ENCODE results near the gene PIP5K1B.

The PIP5K1B gene

GRCh38 chr9:68733021-68733405 is 28.0 kb downstream of the PIP5K1B start:
- H3K4me3 ChIP-seq (ENCODE audit: insufficient read length, low read depth) = no peak overlapping the region
- H3K4me1 ChIP-seq (ENCODE audit: insufficient read depth, insufficient read length) = no peaks in the 10 kb centered on the region
- no peaks in the 10 kb centered on the region for H3K27me3 ChIP-seq (ENCODE audit: insufficient read depth, insufficient read length)
- no peak overlapping the region for H3K9ac ChIP-seq (ENCODE audit: insufficient read length, low read depth)
- H3K9me3 ChIP-seq (ENCODE audit: insufficient read depth, low read length) = no peaks in the 10 kb centered on the region
- H3K36me3 ChIP-seq (ENCODE audit: insufficient read depth, insufficient read length, low read length) = no peaks in the 10 kb centered on the region
- TF ChIP-seq ZNF274 (IDR thresholded peaks at IDR 0.05; ENCODE audit: low read depth, low read length) = no peak
- no peak for TF ChIP-seq YY1 (IDR thresholded peaks at IDR 0.05; ENCODE audit: insufficient read depth, insufficient read length)
- no peak for TF ChIP-seq SUZ12 (IDR thresholded peaks at IDR 0.05; ENCODE audit: extremely low read depth, insufficient read depth, insufficient read length)
- no peak for DNase-seq (ENCODE audit: low read depth, low spot score)

GRCh38 chr9:68738358-68738757 is 33.3 kb downstream of the PIP5K1B start:
- DNase-seq (ENCODE audit: low read depth, low spot score) = no peak
- Histone ChIP-seq H3K4me3 (ENCODE audit: insufficient read length, low read depth) (no peak overlapping the region), H3K4me1 (ENCODE audit: insufficient read depth, insufficient read length) (no peaks in the 10 kb centered on the region), H3K27me3 (ENCODE audit: insufficient read depth, insufficient read length) (no peaks in the 10 kb centered on the region), H3K36me3 (ENCODE audit: insufficient read depth, insufficient read length, low read length) (no peaks in the 10 kb centered on the region), H3K9ac (ENCODE audit: insufficient read length, low read depth) (no peak overlapping the region), H3K9me3 (ENCODE audit: insufficient read depth, low read length) (no peaks in the 10 kb centered on the region)
- TF ChIP-seq SUZ12 (IDR thresholded peaks at IDR 0.05; ENCODE audit: extremely low read depth, insufficient read depth, insufficient read length) (no peak), ZNF274 (IDR thresholded peaks at IDR 0.05; ENCODE audit: low read depth, low read length) (no peak), YY1 (IDR thresholded peaks at IDR 0.05; ENCODE audit: insufficient read depth, insufficient read length) (no peak)

GRCh38 chr9:68739621-68740174 is 34.7 kb downstream of the PIP5K1B start:
- Histone ChIP-seq H3K27me3 (ENCODE audit: insufficient read depth, insufficient read length) (no peaks in the 10 kb centered on the region), H3K4me1 (ENCODE audit: insufficient read depth, insufficient read length) (no peaks in the 10 kb centered on the region)
- TF ChIP-seq YY1 (IDR thresholded peaks at IDR 0.05; ENCODE audit: insufficient read depth, insufficient read length) = no peak
- no peak for TF ChIP-seq ZNF274 (IDR thresholded peaks at IDR 0.05; ENCODE audit: low read depth, low read length)
- no peak for TF ChIP-seq SUZ12 (IDR thresholded peaks at IDR 0.05; ENCODE audit: extremely low read depth, insufficient read depth, insufficient read length)

GRCh38 chr9:68740561-68740960 is 35.5 kb downstream of the PIP5K1B start:
- TF ChIP-seq ZNF274 (IDR thresholded peaks at IDR 0.05; ENCODE audit: low read depth, low read length) (no peak), YY1 (IDR thresholded peaks at IDR 0.05; ENCODE audit: insufficient read depth, insufficient read length) (no peak), SUZ12 (IDR thresholded peaks at IDR 0.05; ENCODE audit: extremely low read depth, insufficient read depth, insufficient read length) (no peak)
- H3K27me3 ChIP-seq (ENCODE audit: insufficient read depth, insufficient read length) = no peaks in the 10 kb centered on the region
- no peak for DNase-seq (ENCODE audit: low read depth, low spot score)
- H3K36me3 ChIP-seq (ENCODE audit: insufficient read depth, insufficient read length, low read length) = no peaks in the 10 kb centered on the region
- H3K9ac ChIP-seq (ENCODE audit: insufficient read length, low read depth) = no peak overlapping the region
- H3K4me1 ChIP-seq (ENCODE audit: insufficient read depth, insufficient read length) = no peaks in the 10 kb centered on the region
- no peak overlapping the region for H3K4me3 ChIP-seq (ENCODE audit: insufficient read length, low read depth)
- H3K9me3 ChIP-seq (ENCODE audit: insufficient read depth, low read length) = no peaks in the 10 kb centered on the region

More at GRCh38 chr9:68739621-68740174, 34.7 kb downstream of the PIP5K1B start:
- no peak for DNase-seq (ENCODE audit: low read depth, low spot score)
- Histone ChIP-seq H3K9ac (ENCODE audit: insufficient read length, low read depth) (no peak overlapping the region), H3K4me3 (ENCODE audit: insufficient read length, low read depth) (no peak overlapping the region), H3K36me3 (ENCODE audit: insufficient read depth, insufficient read length, low read length) (no peaks in the 10 kb centered on the region), H3K9me3 (ENCODE audit: insufficient read depth, low read length) (no peaks in the 10 kb centered on the region)

GRCh38 chr9:68741234-68741633 is 36.2 kb downstream of the PIP5K1B start:
- H3K27me3 ChIP-seq (ENCODE audit: insufficient read depth, insufficient read length) = no peaks in the 10 kb centered on the region
- TF ChIP-seq YY1 (IDR thresholded peaks at IDR 0.05; ENCODE audit: insufficient read depth, insufficient read length) (no peak), ZNF274 (IDR thresholded peaks at IDR 0.05; ENCODE audit: low read depth, low read length) (no peak), SUZ12 (IDR thresholded peaks at IDR 0.05; ENCODE audit: extremely low read depth, insufficient read depth, insufficient read length) (no peak)
- H3K9ac ChIP-seq (ENCODE audit: insufficient read length, low read depth) = no peak overlapping the region
- no peak for DNase-seq (ENCODE audit: low read depth, low spot score)
- no peaks in the 10 kb centered on the region for H3K4me1 ChIP-seq (ENCODE audit: insufficient read depth, insufficient read length)
- H3K9me3 ChIP-seq (ENCODE audit: insufficient read depth, low read length) = no peaks in the 10 kb centered on the region
- no peaks in the 10 kb centered on the region for H3K36me3 ChIP-seq (ENCODE audit: insufficient read depth, insufficient read length, low read length)
- H3K4me3 ChIP-seq (ENCODE audit: insufficient read length, low read depth) = no peak overlapping the region

GRCh38 chr9:68741704-68742332 is 36.8 kb downstream of the PIP5K1B start:
- Histone ChIP-seq H3K4me1 (ENCODE audit: insufficient read depth, insufficient read length) (no peaks in the 10 kb centered on the region), H3K4me3 (ENCODE audit: insufficient read length, low read depth) (no peak overlapping the region), H3K27me3 (ENCODE audit: insufficient read depth, insufficient read length) (no peaks in the 10 kb centered on the region), H3K9ac (ENCODE audit: insufficient read length, low read depth) (no peak overlapping the region), H3K36me3 (ENCODE audit: insufficient read depth, insufficient read length, low read length) (no peaks in the 10 kb centered on the region), H3K9me3 (ENCODE audit: insufficient read depth, low read length) (no peaks in the 10 kb centered on the region)
- TF ChIP-seq SUZ12 (IDR thresholded peaks at IDR 0.05; ENCODE audit: extremely low read depth, insufficient read depth, insufficient read length) (no peak), YY1 (IDR thresholded peaks at IDR 0.05; ENCODE audit: insufficient read depth, insufficient read length) (no peak), ZNF274 (IDR thresholded peaks at IDR 0.05; ENCODE audit: low read depth, low read length) (no peak)
- no peak for DNase-seq (ENCODE audit: low read depth, low spot score)

GRCh38 chr9:68742333-68742730 is 37.3 kb downstream of the PIP5K1B start:
- H3K9ac ChIP-seq (ENCODE audit: insufficient read length, low read depth) = no peak overlapping the region
- DNase-seq (ENCODE audit: low read depth, low spot score) = no peak
- H3K9me3 ChIP-seq (ENCODE audit: insufficient read depth, low read length) = no peaks in the 10 kb centered on the region
- no peaks in the 10 kb centered on the region for H3K4me1 ChIP-seq (ENCODE audit: insufficient read depth, insufficient read length)
- H3K4me3 ChIP-seq (ENCODE audit: insufficient read length, low read depth) = no peak overlapping the region
- no peaks in the 10 kb centered on the region for H3K36me3 ChIP-seq (ENCODE audit: insufficient read depth, insufficient read length, low read length)
- H3K27me3 ChIP-seq (ENCODE audit: insufficient read depth, insufficient read length) = no peaks in the 10 kb centered on the region
- no peak for TF ChIP-seq ZNF274 (IDR thresholded peaks at IDR 0.05; ENCODE audit: low read depth, low read length)
- no peak for TF ChIP-seq YY1 (IDR thresholded peaks at IDR 0.05; ENCODE audit: insufficient read depth, insufficient read length)
- no peak for TF ChIP-seq SUZ12 (IDR thresholded peaks at IDR 0.05; ENCODE audit: extremely low read depth, insufficient read depth, insufficient read length)

Data from NT2/D1 (cell line).